K562 (cell line): ENCODE results near the gene ERF. TPM values are rescaled to one million over a fixed set of nuclear protein-coding genes. Genes with fewer than 3 reads are reported as not detected.
A peak's percentile ranks its signal among the peaks of the same experiment; 100 is the strongest.

ENCODE experiments used
- ATAC-seq: fragments of 200-7000 bp; cut with Tn5 transposase; 3 replicates; pipeline ENCODE4 v1.9.1; 2020; ENCODE audit warnings: moderate library complexity
- BruUV-seq: library from RNA; stranded (reverse); fragments of 400-500 nt; replicated peaks from 2 replicates; lab custom pipeline; 2021; lab: Mats Ljungman, UMichigan
- CTCF ChIA-PET: fragments of 300-600 bp; formaldehyde crosslinking; extraction: SDS; loops from one replicate; lab custom pipeline; 2021; ENCODE audit warnings: low intra/inter-chr PET ratio; lab: Yijun Ruan, JAX
- POLR2A ChIA-PET: fragments of 300-600, 350-650 bp; sonication (Branson Sonifier 250); formaldehyde crosslinking; extraction: SDS; loops from one replicate; lab custom pipeline; 2021; ENCODE audit warnings: antibody characterized with exemption, inconsistent platforms; lab: Yijun Ruan, JAX
- DNase-seq, 4 experiments: peaks; one replicate each; pipeline versions ENCODE4 v3.0.0 to v3.0.0-alpha.2; 2011 to 2018; ENCODE audit warnings: low spot score in 3 of 4, mixed read lengths in 3 of 4; ENCODE audit errors: extremely low read depth in 1 of 4
- FAIRE-seq: peaks from 2 replicates; lab custom pipeline; 2011; peaks lifted over from hg19 to GRCh38; lab: Jason Lieb, UNC
- H2AFZ ChIP-seq: 2 replicates; pipeline ENCODE4 v1.6.0; 2011; ENCODE audit warnings: low read depth, low read length, control low read depth, inconsistent platforms
- H3K27ac ChIP-seq: fragments of 200-600 bp; 3 replicates; pipeline ENCODE4 v1.8.0; 2011; ENCODE audit warnings: low read depth, mild to moderate bottlenecking, control low read depth, inconsistent platforms, low read length, moderate library complexity, mixed read lengths; ENCODE audit errors: extremely low read depth
- H3K27me3 ChIP-seq, 2 experiments: fragments of 300-600 bp in 1 of 2; 2 replicates in 1 of 2; 3 replicates in 1 of 2; pipeline versions ENCODE4 v1.6.0 to v1.8.0; 2011; ENCODE audit warnings: inconsistent platforms in 2 of 2, low read length in 2 of 2, mild to moderate bottlenecking in 1 of 2, mixed read lengths in 1 of 2, moderate library complexity in 1 of 2; ENCODE audit not compliant: control insufficient read depth in 2 of 2, insufficient read depth in 2 of 2
- H3K36me3 ChIP-seq: fragments of 300-600 bp; 3 replicates; pipeline ENCODE4 v1.8.0; 2011; ENCODE audit warnings: mild to moderate bottlenecking, low read length, inconsistent platforms; ENCODE audit not compliant: control insufficient read depth, insufficient read depth
- H3K4me1 ChIP-seq, 2 experiments: fragments of 200-600 bp in 1 of 2; replicated peaks in 1 of 2; 2 replicates in 1 of 2; 3 replicates in 1 of 2; pipeline versions ENCODE4 v1.5.1 to v1.8.0; 2011; ENCODE audit warnings: inconsistent platforms in 2 of 2, low read length in 2 of 2, mild to moderate bottlenecking in 1 of 2, mixed read lengths in 1 of 2, moderate library complexity in 1 of 2; ENCODE audit not compliant: control insufficient read depth in 2 of 2, insufficient read depth in 2 of 2
- H3K4me2 ChIP-seq: 2 replicates; pipeline ENCODE4 v1.6.1; 2011; ENCODE audit warnings: low read length, control low read depth, inconsistent platforms, mixed read lengths; ENCODE audit not compliant: insufficient read depth
- H3K4me3 ChIP-seq: fragments of 200-600 bp; sonication (generic), shearing (Covaris generic); 2 replicates; pipeline ENCODE4 v1.5.1; 2016; ENCODE audit warnings: control low read depth, inconsistent platforms
- H3K79me2 ChIP-seq: fragments of 200-600 bp; 3 replicates; pipeline ENCODE4 v1.8.0; 2011; ENCODE audit warnings: low read length, inconsistent platforms; ENCODE audit not compliant: control insufficient read depth, insufficient read depth
- H3K9ac ChIP-seq, 2 experiments: 2 replicates each; pipeline versions ENCODE4 v1.6.0 to v1.6.1; 2011; ENCODE audit warnings: low read depth in 2 of 2, low read length in 2 of 2, control low read depth in 1 of 2, inconsistent platforms in 1 of 2, mild to moderate bottlenecking in 1 of 2, mixed read lengths in 1 of 2; ENCODE audit not compliant: insufficient read depth in 1 of 2
- H3K9me1 ChIP-seq: one replicate; pipeline ENCODE4 v1.6.0; 2011; ENCODE audit warnings: inconsistent platforms, mild to moderate bottlenecking, low read length, moderate library complexity; ENCODE audit not compliant: control insufficient read depth, insufficient read depth
- H3K9me3 ChIP-seq: replicated peaks from 2 replicates; pipeline ENCODE4 v1.5.1; 2011; ENCODE audit warnings: low read depth, low read length, inconsistent platforms; ENCODE audit not compliant: control insufficient read depth, insufficient read depth
- H4K20me1 ChIP-seq: replicated peaks from 2 replicates; pipeline ENCODE4 v1.6.1; 2011; ENCODE audit warnings: low read length, inconsistent platforms, mixed read lengths; ENCODE audit not compliant: control insufficient read depth, insufficient read depth
- ATF6 ChIP-seq: sonication (generic); formaldehyde crosslinking; IDR thresholded peaks from 2 replicates; pipeline ENCODE4 v1.4.0; 2020; ENCODE audit warnings: mild to moderate bottlenecking, missing genetic modification reagents
- CEBPB ChIP-seq: fragments of 450-650 bp; IDR thresholded peaks from 2 replicates; pipeline ENCODE4 v1.6.1; 2016; ENCODE audit warnings: missing genetic modification characterization, missing compliant biosample characterization
- CUX1 ChIP-seq: fragments of 200-800 bp; sonication (Bioruptor generic); IDR thresholded peaks from 2 replicates; pipeline ENCODE4 v1.6.1; 2016; ENCODE audit warnings: missing genetic modification characterization, missing compliant biosample characterization
- FOXK1 ChIP-seq: sonication (generic); formaldehyde crosslinking; IDR thresholded peaks from 2 replicates; pipeline ENCODE4 v1.8.0; 2022; ENCODE audit warnings: missing genetic modification reagents, mild to moderate bottlenecking, borderline replicate concordance
- GATA2 ChIP-seq: sonication (generic); formaldehyde crosslinking; IDR thresholded peaks from 2 replicates; pipeline ENCODE4 v1.4.0; 2020; ENCODE audit warnings: mild to moderate bottlenecking, missing genetic modification reagents
- PHB2 ChIP-seq: fragments of 450-650 bp; IDR thresholded peaks from 2 replicates; pipeline ENCODE4 v1.6.1; 2017; ENCODE audit warnings: low read depth
- PHF8 ChIP-seq: fragments of 200-600 bp; sonication (generic); IDR thresholded peaks from 2 replicates; pipeline ENCODE4 v1.6.1; 2012; ENCODE audit warnings: mixed run types, mild to moderate bottlenecking, inconsistent platforms, low read length, moderate library complexity, borderline replicate concordance
- SETDB1 ChIP-seq: IDR thresholded peaks from one replicate; pipeline ENCODE4 v1.6.1; 2012; ENCODE audit warnings: low read length, control low read depth, inconsistent platforms
- SPI1 ChIP-seq: IDR thresholded peaks from 2 replicates; pipeline ENCODE4 v1.6.1; 2011; ENCODE audit warnings: low read depth, low read length, control low read depth, borderline replicate concordance
- SRSF3 ChIP-seq: fragments of 200-400 bp; formaldehyde crosslinking; IDR thresholded peaks from 2 replicates; pipeline ENCODE4 v1.6.1; 2016; ENCODE audit warnings: mild to moderate bottlenecking, low read length, moderate library complexity; ENCODE audit not compliant: insufficient read depth
- WGBS: fragments of 100-300 bp; shearing (Covaris generic); methylation state at CpG from one replicate; pipeline ENCODE4 v1.1.6; 2016; ENCODE audit warnings: low coverage, mixed read lengths; ENCODE audit not compliant: insufficient coverage; ENCODE audit errors: missing lambda C conversion rate; 5-methylcytosine and 5-hydroxymethylcytosine counted together
- in situ Hi-C: fragments of 300-500 bp; cut with MboI; formaldehyde crosslinking; loops from 4 replicates; pipeline ENCODE4 v1.15.0; 2018; ENCODE audit warnings: inconsistent platforms, mixed read lengths
- intact Hi-C: fragments of 100-400 bp; cut with micrococcal nuclease; formaldehyde crosslinking; loops from 2 replicates; pipeline ENCODE4 v1.14.2; 2022
- polyA plus RNA-seq, 8 experiments: library from polyadenylated mRNA; depleted of rRNA in 4 of 8; stranded (reverse) in 5 of 8; unstranded in 3 of 8; fragments of >200 nt; fragmentation: Nextera tagmentation in 2 of 8; fragmentation: Illumina TruSeq in 1 of 8; extraction: Ambion mirVana in 2 of 8; extraction: Trizol in 1 of 8; gene quantifications; 2 replicates each; pipeline versions ENCODE4 v1.2.1 to v1.2.3, GENCODE V29; 2011 to 2014; ENCODE audit warnings: inconsistent platforms in 1 of 8, missing spikeins in 1 of 8
- total RNA-seq, 7 experiments: library from RNA; depleted of rRNA in 6 of 7; stranded (reverse); fragments of >200 nt in 6 of 7; fragmentation: Illumina TruSeq in 2 of 7; extraction: Trizol in 2 of 7; gene quantifications; 2 replicates each; pipeline versions ENCODE4 v1.2.1 to v1.2.3, GENCODE V29; 2011 to 2021; ENCODE audit warnings: low replicate concordance in 1 of 7

Gene ERF
- total and polyA plus RNA-seq, 9 of the 15 experiments (the other 6 are each of a cell fraction or from before 2014, with no cell fraction given), result 0.03 to 75.4 (median 27.0) TPM

DNA sequence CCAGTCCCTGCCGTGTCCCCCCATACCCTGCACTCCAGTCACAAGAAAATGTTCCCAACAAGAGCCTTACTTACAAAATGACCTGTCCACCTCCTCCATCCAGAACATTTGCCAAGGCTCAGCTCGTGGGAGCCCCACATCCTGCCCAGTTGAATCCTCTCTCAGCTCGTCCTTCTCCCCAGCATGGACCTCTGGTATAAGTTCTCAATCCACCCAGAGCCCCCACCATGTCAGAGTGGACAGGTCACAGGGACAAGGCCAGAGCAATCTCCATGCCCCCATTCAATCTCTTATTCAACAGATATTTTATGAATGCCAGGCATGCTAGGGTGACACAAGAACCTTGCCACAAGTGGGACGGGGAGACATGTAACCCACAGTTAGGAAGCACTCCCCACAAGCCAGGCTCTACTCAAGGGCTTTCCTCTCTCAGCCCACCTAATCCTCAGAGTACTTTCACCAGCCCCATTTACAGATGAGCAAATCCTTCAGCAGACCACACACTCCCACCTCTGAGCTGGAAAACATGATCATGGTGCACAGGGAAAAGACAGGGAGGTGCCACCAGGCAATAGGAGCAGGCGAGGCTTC is 52.5 kb downstream of the ERF start (continued):
- TF ChIP-seq ATF6 (no peak), GATA2 (CRISPR knock-in tag) (no peak)
- TF ChIP-seq, all 486 proteins: peak for 0

DNA sequence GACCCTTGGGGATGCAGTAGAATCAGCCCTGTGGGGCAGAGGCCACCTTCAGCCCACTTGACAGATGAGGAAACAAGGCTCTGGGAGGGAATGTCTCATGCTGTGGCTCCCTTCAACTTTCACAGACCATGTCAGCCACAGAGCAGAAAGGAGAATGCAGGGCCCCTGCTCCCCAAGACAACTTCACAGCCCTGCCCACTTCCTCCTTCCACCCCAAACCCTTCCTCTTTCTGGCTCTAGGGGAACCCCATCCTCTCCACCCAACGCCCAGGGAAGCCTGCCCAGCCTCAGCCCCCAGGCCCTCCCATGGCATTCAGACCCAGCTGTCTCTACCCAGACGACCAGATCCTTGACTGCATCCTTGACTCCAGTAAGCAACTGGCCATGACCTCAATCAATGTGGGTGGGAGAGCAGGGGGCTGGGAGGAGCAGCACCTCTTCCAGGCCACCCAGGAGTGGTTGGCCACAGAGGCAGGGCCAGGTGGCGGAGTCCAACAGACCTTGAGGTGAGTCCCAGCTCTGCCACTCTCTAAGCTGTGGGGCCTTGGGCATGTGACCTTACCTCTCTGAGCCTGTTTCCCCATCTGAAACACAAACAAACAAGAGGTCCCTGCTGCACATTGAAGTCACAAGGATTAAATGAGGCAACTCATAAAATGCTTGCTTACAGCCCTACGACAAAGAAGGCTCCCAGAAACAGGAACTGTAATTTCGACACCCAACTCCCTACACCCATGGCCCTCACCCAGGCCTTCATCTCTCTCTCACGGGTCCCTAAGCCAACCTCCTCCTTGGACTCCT is 53.2 kb downstream of the ERF start:
- ChIA-PET POLR2A (interaction anchor here (1.2 to 1.7 kb wide), 2 partner anchors 15 to 42 kb away, joined by 3 to 4 read pairs; no protein-coding TSS in a partner anchor), CTCF (no interaction called here)
- H3K4me2 ChIP-seq, result no peak overlapping the region
- ATAC-seq (no peak), FAIRE-seq (no peak), DNase-seq (no peak)
- H4K20me1 ChIP-seq, result peaks cover 24% of the 10 kb centered on the region; the same call in 1 of the 2 replicates
- intact Hi-C loops (no loop called here), in situ Hi-C loops (no loop called here)
- H3K79me2 ChIP-seq, result peaks cover 72% of the 10 kb centered on the region
- no peak overlapping the region for H3K4me3 ChIP-seq
- peaks cover 92% of the 10 kb centered on the region for H3K36me3 ChIP-seq
- H3K27ac ChIP-seq, result peak overlapping the region; percentile 70; the same call in 2 of the 3 replicates
- H3K9me1 ChIP-seq, result peaks cover 4% of the 10 kb centered on the region
- no peaks in the 10 kb centered on the region for H3K9me3 ChIP-seq
- H2AFZ ChIP-seq, result no peak overlapping the region
- no TSS peak for BruUV-seq
- H3K27me3 ChIP-seq, result no peaks in the 10 kb centered on the region; a peak in 1 of 5 replicates
- H3K4me1 ChIP-seq, result peaks cover 40 to 44% of the 10 kb centered on the region in 2 experiments
- 65% methylated on average over 6 of the region's 6 CpGs for WGBS
- peak overlapping the region in 1 of 2 experiments; percentile 88; a peak in 2 of 4 replicates for H3K9ac ChIP-seq
- TF ChIP-seq CEBPB (0 out of 2 replicates have a peak, but pooled peaks have one; percentile 9), SETDB1 (no peak), PHB2 (no peak), SPI1 (peak; percentile 51; the same call in 1 of the 2 replicates), FOXK1 (CRISPR knock-in tag) (no peak), CUX1 (no peak), SRSF3 (no peak), PHF8 (no peak)
